Neural cell (in vitro differentiated cells): ENCODE results near the gene YTHDC2.

Experiments used
- EP300 ChIP-seq: fragments of 450-650 bp; conservative IDR thresholded peaks from 2 replicates; pipeline ENCODE4 v1.6.1; 2014; ENCODE audit warnings: antibody characterized with exemption, mild to moderate bottlenecking, moderate library complexity; ENCODE audit not compliant: poor library complexity, severe bottlenecking
- EZH2 ChIP-seq: fragments of 200-600, 300-800 bp; shearing (Covaris generic), sonication (generic); IDR thresholded peaks from 2 replicates; pipeline ENCODE4 v1.6.1; 2014; ENCODE audit warnings: antibody characterized with exemption, low read length, borderline replicate concordance, mild to moderate bottlenecking; ENCODE audit not compliant: insufficient read depth, poor library complexity, severe bottlenecking
- POLR2AphosphoS5 ChIP-seq: IDR thresholded peaks from 2 replicates; pipeline ENCODE4 v1.6.1; 2012
- TAF1 ChIP-seq: IDR thresholded peaks from 2 replicates; pipeline ENCODE4 v1.6.1; 2012; ENCODE audit warnings: low read depth
- TF ChIP-seq, protein P1 (sequence below): fragments of 450-650 bp; IDR thresholded peaks from 2 replicates; pipeline ENCODE4 v1.5.1; 2014; ENCODE audit warnings: antibody characterized with exemption, mild to moderate bottlenecking, moderate library complexity; ENCODE audit not compliant: poor library complexity, severe bottlenecking
- TF ChIP-seq, protein P2 (sequence below): IDR thresholded peaks from 2 replicates; pipeline ENCODE4 v1.6.1; 2012; ENCODE audit warnings: borderline replicate concordance

DNA sequence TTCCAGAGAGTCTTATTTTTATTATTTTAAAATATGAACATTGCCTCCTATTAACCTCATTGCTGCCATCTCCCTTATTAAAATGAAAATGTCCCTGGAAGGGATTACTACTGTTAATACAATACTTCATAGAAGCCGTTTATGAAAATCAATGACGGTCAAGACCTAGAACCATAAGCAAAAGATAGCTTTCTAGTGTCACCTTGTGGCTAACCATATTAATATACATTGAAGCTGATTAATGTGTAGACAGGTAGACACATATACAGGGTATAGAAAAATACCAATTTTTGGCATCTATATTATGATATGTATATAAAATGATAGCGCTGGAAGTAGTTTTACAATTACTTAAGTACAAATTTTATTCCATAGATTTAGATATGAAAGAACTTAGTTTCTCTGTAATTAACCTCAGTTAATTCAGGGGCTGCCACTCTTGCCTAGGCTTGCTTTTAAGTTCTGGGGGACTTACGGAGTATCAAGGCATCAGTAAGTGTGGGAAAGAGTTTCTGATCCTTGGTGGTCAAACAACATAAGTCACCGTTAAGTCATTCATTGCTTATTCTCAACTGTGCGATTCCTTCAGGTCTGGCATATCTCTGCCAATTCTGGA lies 2.5 kb upstream of the YTHDC2 start:
- TF ChIP-seq, protein P1, sequence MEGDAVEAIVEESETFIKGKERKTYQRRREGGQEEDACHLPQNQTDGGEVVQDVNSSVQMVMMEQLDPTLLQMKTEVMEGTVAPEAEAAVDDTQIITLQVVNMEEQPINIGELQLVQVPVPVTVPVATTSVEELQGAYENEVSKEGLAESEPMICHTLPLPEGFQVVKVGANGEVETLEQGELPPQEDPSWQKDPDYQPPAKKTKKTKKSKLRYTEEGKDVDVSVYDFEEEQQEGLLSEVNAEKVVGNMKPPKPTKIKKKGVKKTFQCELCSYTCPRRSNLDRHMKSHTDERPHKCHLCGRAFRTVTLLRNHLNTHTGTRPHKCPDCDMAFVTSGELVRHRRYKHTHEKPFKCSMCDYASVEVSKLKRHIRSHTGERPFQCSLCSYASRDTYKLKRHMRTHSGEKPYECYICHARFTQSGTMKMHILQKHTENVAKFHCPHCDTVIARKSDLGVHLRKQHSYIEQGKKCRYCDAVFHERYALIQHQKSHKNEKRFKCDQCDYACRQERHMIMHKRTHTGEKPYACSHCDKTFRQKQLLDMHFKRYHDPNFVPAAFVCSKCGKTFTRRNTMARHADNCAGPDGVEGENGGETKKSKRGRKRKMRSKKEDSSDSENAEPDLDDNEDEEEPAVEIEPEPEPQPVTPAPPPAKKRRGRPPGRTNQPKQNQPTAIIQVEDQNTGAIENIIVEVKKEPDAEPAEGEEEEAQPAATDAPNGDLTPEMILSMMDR = peak; percentile 84
- no peak for TF ChIP-seq EP300
- no peak for TF ChIP-seq POLR2AphosphoS5
- TF ChIP-seq, protein P2, sequence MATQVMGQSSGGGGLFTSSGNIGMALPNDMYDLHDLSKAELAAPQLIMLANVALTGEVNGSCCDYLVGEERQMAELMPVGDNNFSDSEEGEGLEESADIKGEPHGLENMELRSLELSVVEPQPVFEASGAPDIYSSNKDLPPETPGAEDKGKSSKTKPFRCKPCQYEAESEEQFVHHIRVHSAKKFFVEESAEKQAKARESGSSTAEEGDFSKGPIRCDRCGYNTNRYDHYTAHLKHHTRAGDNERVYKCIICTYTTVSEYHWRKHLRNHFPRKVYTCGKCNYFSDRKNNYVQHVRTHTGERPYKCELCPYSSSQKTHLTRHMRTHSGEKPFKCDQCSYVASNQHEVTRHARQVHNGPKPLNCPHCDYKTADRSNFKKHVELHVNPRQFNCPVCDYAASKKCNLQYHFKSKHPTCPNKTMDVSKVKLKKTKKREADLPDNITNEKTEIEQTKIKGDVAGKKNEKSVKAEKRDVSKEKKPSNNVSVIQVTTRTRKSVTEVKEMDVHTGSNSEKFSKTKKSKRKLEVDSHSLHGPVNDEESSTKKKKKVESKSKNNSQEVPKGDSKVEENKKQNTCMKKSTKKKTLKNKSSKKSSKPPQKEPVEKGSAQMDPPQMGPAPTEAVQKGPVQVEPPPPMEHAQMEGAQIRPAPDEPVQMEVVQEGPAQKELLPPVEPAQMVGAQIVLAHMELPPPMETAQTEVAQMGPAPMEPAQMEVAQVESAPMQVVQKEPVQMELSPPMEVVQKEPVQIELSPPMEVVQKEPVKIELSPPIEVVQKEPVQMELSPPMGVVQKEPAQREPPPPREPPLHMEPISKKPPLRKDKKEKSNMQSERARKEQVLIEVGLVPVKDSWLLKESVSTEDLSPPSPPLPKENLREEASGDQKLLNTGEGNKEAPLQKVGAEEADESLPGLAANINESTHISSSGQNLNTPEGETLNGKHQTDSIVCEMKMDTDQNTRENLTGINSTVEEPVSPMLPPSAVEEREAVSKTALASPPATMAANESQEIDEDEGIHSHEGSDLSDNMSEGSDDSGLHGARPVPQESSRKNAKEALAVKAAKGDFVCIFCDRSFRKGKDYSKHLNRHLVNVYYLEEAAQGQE = no peak
- TF ChIP-seq TAF1 = no peak
- TF ChIP-seq EZH2 = no peak
